H9 (cell line): Measurements from ENCODE around the gene ABI3. TPM values are rescaled to one million over a fixed set of nuclear protein-coding genes. Genes with fewer than 3 reads are reported as not detected.

Experiments
- DNase-seq: peaks from one replicate; pipeline ENCODE4 v3.0.0-alpha.2; 2017
- H2AFZ ChIP-seq: one replicate; pipeline ENCODE4 v1.6.1; 2013; ENCODE audit warnings: mild to moderate bottlenecking, low read length, control low read depth, moderate library complexity
- H2AK5ac ChIP-seq: 2 replicates; pipeline ENCODE4 v1.6.1; 2013; ENCODE audit warnings: low read length, control low read depth, mixed read lengths; ENCODE audit not compliant: insufficient read length
- H2BK120ac ChIP-seq: one replicate; pipeline ENCODE4 v1.6.1; 2013; ENCODE audit warnings: low read depth, mild to moderate bottlenecking, low read length, control low read depth, inconsistent platforms; ENCODE audit not compliant: poor library complexity, severe bottlenecking
- H2BK12ac ChIP-seq: 2 replicates; pipeline ENCODE4 v1.6.1; 2013; ENCODE audit warnings: low read length, control low read depth, mixed read lengths, low read depth; ENCODE audit not compliant: insufficient read length
- H2BK15ac ChIP-seq: 2 replicates; pipeline ENCODE4 v1.6.1; 2013; ENCODE audit warnings: low read depth, low read length, control low read depth
- H2BK20ac ChIP-seq: one replicate; pipeline ENCODE4 v1.6.1; 2013; ENCODE audit warnings: low read depth, mild to moderate bottlenecking, low read length, control low read depth, inconsistent platforms; ENCODE audit not compliant: poor library complexity, severe bottlenecking
- H2BK5ac ChIP-seq: 2 replicates; pipeline ENCODE4 v1.6.1; 2013; ENCODE audit warnings: low read length, control low read depth, mixed read lengths; ENCODE audit not compliant: insufficient read length
- H3K14ac ChIP-seq: 2 replicates; pipeline ENCODE4 v1.6.1; 2013; ENCODE audit warnings: low read length, control low read depth; ENCODE audit not compliant: insufficient read depth
- H3K18ac ChIP-seq: 2 replicates; pipeline ENCODE4 v1.6.1; 2013; ENCODE audit warnings: low read depth, mild to moderate bottlenecking, mixed read lengths, low read length, control low read depth; ENCODE audit not compliant: insufficient read length
- H3K23ac ChIP-seq: 2 replicates; pipeline ENCODE4 v1.6.1; 2013; ENCODE audit warnings: low read length, control low read depth, mixed read lengths, low read depth; ENCODE audit not compliant: insufficient read length
- H3K23me2 ChIP-seq: 2 replicates; pipeline ENCODE4 v1.6.1; 2013; ENCODE audit warnings: low read depth, mild to moderate bottlenecking, mixed read lengths, low read length, control low read depth; ENCODE audit not compliant: insufficient read length, poor library complexity, severe bottlenecking
- H3K27ac ChIP-seq: 2 replicates; pipeline ENCODE4 v1.5.1; 2013; ENCODE audit warnings: low read length, control low read depth, mixed read lengths, low read depth; ENCODE audit not compliant: insufficient read length
- H3K27me3 ChIP-seq: 2 replicates; pipeline ENCODE4 v1.6.1; 2013; ENCODE audit warnings: low read length, control low read depth, inconsistent platforms; ENCODE audit not compliant: insufficient read depth
- H3K4ac ChIP-seq: 2 replicates; pipeline ENCODE4 v1.6.1; 2013; ENCODE audit warnings: low read depth, mild to moderate bottlenecking, control low read depth, inconsistent platforms, low read length, moderate library complexity
- H3K4me1 ChIP-seq: 2 replicates; pipeline ENCODE4 v1.6.1; 2013; ENCODE audit warnings: low read length, control low read depth, inconsistent platforms; ENCODE audit not compliant: insufficient read depth
- H3K4me2 ChIP-seq: 2 replicates; pipeline ENCODE4 v1.6.1; 2013; ENCODE audit warnings: low read length, control low read depth, mixed read lengths; ENCODE audit not compliant: insufficient read length, insufficient read depth
- H3K56ac ChIP-seq: 2 replicates; pipeline ENCODE4 v1.6.1; 2013; ENCODE audit warnings: low read depth, mild to moderate bottlenecking, mixed read lengths, low read length, control low read depth; ENCODE audit not compliant: insufficient read length
- H3K79me1 ChIP-seq: 2 replicates; pipeline ENCODE4 v1.6.1; 2013; ENCODE audit warnings: low read depth, mild to moderate bottlenecking, moderate library complexity, low read length, control low read depth, inconsistent platforms; ENCODE audit not compliant: insufficient read depth, poor library complexity, severe bottlenecking
- H3K79me2 ChIP-seq: 2 replicates; pipeline ENCODE4 v1.6.1; 2013; ENCODE audit warnings: low read length, control low read depth, inconsistent platforms; ENCODE audit not compliant: insufficient read depth
- H3K9ac ChIP-seq: 2 replicates; pipeline ENCODE4 v1.6.1; 2013; ENCODE audit warnings: low read length, control low read depth, mixed read lengths; ENCODE audit not compliant: insufficient read length; ENCODE audit errors: extremely low read depth
- H3K9me3 ChIP-seq: one replicate; pipeline ENCODE4 v1.6.1; 2013; ENCODE audit warnings: low read depth, low read length, inconsistent platforms; ENCODE audit not compliant: control insufficient read depth
- H3T11ph ChIP-seq: one replicate; pipeline ENCODE4 v1.6.1; 2013; ENCODE audit warnings: mild to moderate bottlenecking, low read length, control low read depth, inconsistent platforms
- H4K20me1 ChIP-seq: one replicate; pipeline ENCODE4 v1.6.1; 2013; ENCODE audit not compliant: control insufficient read depth, insufficient read length, insufficient read depth
- H4K5ac ChIP-seq: 2 replicates; pipeline ENCODE4 v1.6.1; 2013; ENCODE audit warnings: low read depth, mild to moderate bottlenecking, mixed read lengths, low read length, control low read depth; ENCODE audit not compliant: insufficient read length
- H4K8ac ChIP-seq: replicated peaks from 2 replicates; pipeline ENCODE4 v1.6.1; 2013; ENCODE audit warnings: low read length, control low read depth, mixed read lengths, low read depth; ENCODE audit not compliant: insufficient read length
- H4K91ac ChIP-seq: 2 replicates; pipeline ENCODE4 v1.6.1; 2013; ENCODE audit warnings: low read depth, mild to moderate bottlenecking, moderate library complexity, mixed read lengths, low read length, control low read depth; ENCODE audit not compliant: insufficient read length
- H3K27ac Mint-ChIP-seq, 3 experiments: 2 replicates in 2 of 3; 3 replicates in 1 of 3; pipeline ENCODE4 v1.8.0; 2020 to 2021; ENCODE audit warnings: mixed read lengths in 3 of 3, mild to moderate bottlenecking in 1 of 3, moderate library complexity in 1 of 3
- H3K27me3 Mint-ChIP-seq: 2 replicates; pipeline ENCODE4 v1.8.0; 2021; ENCODE audit warnings: low read depth, mild to moderate bottlenecking, moderate library complexity, mixed read lengths
- H3K36me3 Mint-ChIP-seq, 3 experiments: 2 replicates in 2 of 3; 3 replicates in 1 of 3; pipeline ENCODE4 v1.8.0; 2020 to 2021; ENCODE audit warnings: low read depth in 3 of 3, mixed read lengths in 3 of 3; ENCODE audit not compliant: insufficient read depth in 1 of 3
- H3K4me1 Mint-ChIP-seq, 2 experiments: 2 replicates each; pipeline ENCODE4 v1.8.0; 2020; ENCODE audit warnings: mixed read lengths in 2 of 2
- H3K4me3 Mint-ChIP-seq, 2 experiments: 2 replicates in 1 of 2; 3 replicates in 1 of 2; pipeline ENCODE4 v1.8.0; 2020 to 2021; ENCODE audit warnings: mild to moderate bottlenecking in 2 of 2, mixed read lengths in 2 of 2, moderate library complexity in 1 of 2
- H3K9me3 Mint-ChIP-seq, 2 experiments: 2 replicates in 1 of 2; 3 replicates in 1 of 2; pipeline ENCODE4 v1.8.0; 2020; ENCODE audit warnings: mild to moderate bottlenecking in 2 of 2, mixed read lengths in 2 of 2, moderate library complexity in 1 of 2
- WGBS: extraction: QIAGEN DNeasy Blood & Tissue Kit; methylation state at CpG from one replicate; pipeline ENCODE4 v1.1.7; 2013; ENCODE audit warnings: missing lambda C conversion rate, low lambda C conversion rate, mixed read lengths; ENCODE audit not compliant: insufficient read length; ENCODE audit errors: extremely low coverage; 5-methylcytosine and 5-hydroxymethylcytosine counted together
- total RNA-seq: library from RNA; stranded (reverse); gene quantifications from 2 replicates; pipeline ENCODE4 v1.2.1, GENCODE V29; 2021
- TF ChIP-seq, protein P1 (sequence below): fragments of 200-600 bp; sonication (generic); conservative IDR thresholded peaks from 3 replicates; pipeline ENCODE4 v1.8.0; 2021; ENCODE audit warnings: antibody characterized with exemption, mild to moderate bottlenecking

Gene ABI3
- total RNA-seq, 1 experiment from 2014 or later = 2.1 TPM

DNA sequence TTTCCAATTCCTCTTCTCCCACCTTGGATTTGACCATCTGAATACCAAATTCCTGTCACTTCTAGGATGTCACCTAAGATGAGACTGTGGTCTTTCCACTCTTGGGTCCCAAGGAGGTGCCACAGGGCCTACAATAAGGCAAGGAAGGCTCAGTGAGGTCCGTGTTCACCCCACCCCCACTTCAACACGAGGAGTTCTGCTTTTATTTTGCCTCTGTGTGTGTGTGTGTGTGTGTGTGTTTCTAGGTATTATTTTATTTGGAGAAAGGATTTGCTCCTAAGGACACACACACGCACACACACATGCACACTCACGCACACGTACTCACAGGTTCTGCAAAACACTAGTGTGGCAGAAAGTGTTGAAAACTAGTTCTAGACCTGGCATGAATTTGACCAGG is 44.6 kb downstream of the ABI3 start:
- H3K23ac ChIP-seq = no peak overlapping the region

More for the DNA sequence above, 44.6 kb downstream of the ABI3 start:
- no peak overlapping the region for H3K27ac Mint-ChIP-seq
- Histone ChIP-seq H4K91ac (no peak overlapping the region), H4K5ac (no peak overlapping the region), H3K23me2 (no peaks in the 10 kb centered on the region), H3K4me2 (no peak overlapping the region), H2BK15ac (no peak overlapping the region), H3K14ac (no peak overlapping the region), H3K27me3 (no peaks in the 10 kb centered on the region), H3K18ac (no peak overlapping the region), H2AFZ (no peak overlapping the region), H3K4ac (no peak overlapping the region), H3K9ac (no peak overlapping the region), H3K79me2 (no peaks in the 10 kb centered on the region), H3K27ac (no peak overlapping the region), H2BK20ac (no peak overlapping the region), H2BK12ac (no peak overlapping the region), H3K56ac (no peak overlapping the region), H4K20me1 (no peaks in the 10 kb centered on the region), H3K4me1 (no peaks in the 10 kb centered on the region), H2BK120ac (no peak overlapping the region), H3T11ph (no peak overlapping the region), H2BK5ac (no peak overlapping the region), H3K79me1 (no peaks in the 10 kb centered on the region), H3K9me3 (no peaks in the 10 kb centered on the region), H4K8ac (no peak overlapping the region), H2AK5ac (no peak overlapping the region)
- H3K36me3 Mint-ChIP-seq = no peaks in the 10 kb centered on the region
- H3K4me3 Mint-ChIP-seq = no peak overlapping the region
- no peak for DNase-seq
- H3K4me1 Mint-ChIP-seq = peaks cover 2 to 4% of the 10 kb centered on the region in 2 experiments; a peak in 1 of 4 replicates
- peaks cover 13% of the 10 kb centered on the region for H3K27me3 Mint-ChIP-seq
- TF ChIP-seq, protein P1, sequence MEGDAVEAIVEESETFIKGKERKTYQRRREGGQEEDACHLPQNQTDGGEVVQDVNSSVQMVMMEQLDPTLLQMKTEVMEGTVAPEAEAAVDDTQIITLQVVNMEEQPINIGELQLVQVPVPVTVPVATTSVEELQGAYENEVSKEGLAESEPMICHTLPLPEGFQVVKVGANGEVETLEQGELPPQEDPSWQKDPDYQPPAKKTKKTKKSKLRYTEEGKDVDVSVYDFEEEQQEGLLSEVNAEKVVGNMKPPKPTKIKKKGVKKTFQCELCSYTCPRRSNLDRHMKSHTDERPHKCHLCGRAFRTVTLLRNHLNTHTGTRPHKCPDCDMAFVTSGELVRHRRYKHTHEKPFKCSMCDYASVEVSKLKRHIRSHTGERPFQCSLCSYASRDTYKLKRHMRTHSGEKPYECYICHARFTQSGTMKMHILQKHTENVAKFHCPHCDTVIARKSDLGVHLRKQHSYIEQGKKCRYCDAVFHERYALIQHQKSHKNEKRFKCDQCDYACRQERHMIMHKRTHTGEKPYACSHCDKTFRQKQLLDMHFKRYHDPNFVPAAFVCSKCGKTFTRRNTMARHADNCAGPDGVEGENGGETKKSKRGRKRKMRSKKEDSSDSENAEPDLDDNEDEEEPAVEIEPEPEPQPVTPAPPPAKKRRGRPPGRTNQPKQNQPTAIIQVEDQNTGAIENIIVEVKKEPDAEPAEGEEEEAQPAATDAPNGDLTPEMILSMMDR = no peak
- H3K9me3 Mint-ChIP-seq = no peaks in the 10 kb centered on the region
- WGBS = no CpG with 5 or more reads among the region's 5 CpGs
